CD14-positive monocyte (primary cell): Measurements from ENCODE around the gene SUGCT. TPM values are rescaled to one million over a fixed set of nuclear protein-coding genes. Genes with fewer than 3 reads are reported as not detected.

Experiments used
- DNase-seq, 3 donors: peaks; one replicate each; pipeline ENCODE4 v3.0.0-alpha.2; 2011 to 2022
- H2AFZ ChIP-seq: 2 replicates; pipeline ENCODE4 v1.6.0; 2012; ENCODE audit warnings: mild to moderate bottlenecking, low read depth, low read length, inconsistent platforms; ENCODE audit not compliant: insufficient read depth, poor library complexity, severe bottlenecking
- H3K27ac ChIP-seq, 2 donors: 1 replicate in 1 of 2; 2 replicates in 1 of 2; pipeline ENCODE4 v1.5.1; 2012 to 2013; ENCODE audit warnings: low read length in 2 of 2, control low read depth in 1 of 2, inconsistent platforms in 1 of 2, low read depth in 1 of 2, mild to moderate bottlenecking in 1 of 2
- H3K27me3 ChIP-seq, 2 donors: one replicate each; pipeline versions ENCODE4 v1.6.0 to v1.6.1; 2011 to 2013; ENCODE audit warnings: low read length in 2 of 2; ENCODE audit not compliant: control insufficient read depth in 2 of 2, insufficient read depth in 2 of 2
- H3K36me3 ChIP-seq, 2 donors: replicated peaks in 1 of 2; 1 replicate in 1 of 2; 2 replicates in 1 of 2; pipeline versions ENCODE4 v1.5.1 to v1.6.1; 2012 to 2013; ENCODE audit warnings: low read length in 2 of 2, control low read depth in 1 of 2, inconsistent platforms in 1 of 2, mild to moderate bottlenecking in 1 of 2; ENCODE audit not compliant: insufficient read depth in 2 of 2, control insufficient read depth in 1 of 2
- H3K4me1 ChIP-seq, 2 donors: 1 replicate in 1 of 2; 2 replicates in 1 of 2; pipeline versions ENCODE4 v1.5.1 to v1.6.1; 2012 to 2013; ENCODE audit warnings: low read length in 2 of 2, control low read depth in 1 of 2, inconsistent platforms in 1 of 2, mild to moderate bottlenecking in 1 of 2, moderate library complexity in 1 of 2; ENCODE audit not compliant: insufficient read depth in 2 of 2, control insufficient read depth in 1 of 2
- H3K4me2 ChIP-seq: replicated peaks from 2 replicates; pipeline ENCODE3; 2012; ENCODE audit warnings: low read length, moderate library complexity, mild to moderate bottlenecking; ENCODE audit not compliant: poor library complexity, severe bottlenecking; ENCODE audit errors: extremely low read depth
- H3K4me3 ChIP-seq, 3 experiments: fragments of 200-600 bp in 1 of 3; sonication (generic) in 1 of 3; replicated peaks in 1 of 3; 1 replicate in 2 of 3; 2 replicates in 1 of 3; pipeline ENCODE4 v1.5.1; 2011 to 2013; ENCODE audit warnings: low read length in 3 of 3, mild to moderate bottlenecking in 3 of 3, control low read depth in 2 of 3, low read depth in 2 of 3, inconsistent platforms in 1 of 3, moderate library complexity in 1 of 3
- H3K79me2 ChIP-seq: 2 replicates; pipeline ENCODE4 v1.6.0; 2012; ENCODE audit warnings: mild to moderate bottlenecking, control low read depth, inconsistent platforms, low read length, moderate library complexity; ENCODE audit not compliant: insufficient read depth
- H3K9ac ChIP-seq: 2 replicates; pipeline ENCODE4 v1.6.0; 2017; ENCODE audit warnings: low read length, mild to moderate bottlenecking; ENCODE audit not compliant: insufficient read depth, poor library complexity, severe bottlenecking
- H3K9me3 ChIP-seq, 2 donors: replicated peaks in 1 of 2; 1 replicate in 1 of 2; 2 replicates in 1 of 2; pipeline versions ENCODE4 v1.5.1 to v1.6.1; 2012 to 2013; ENCODE audit warnings: low read length in 2 of 2, control low read depth in 1 of 2; ENCODE audit not compliant: control insufficient read depth in 1 of 2, insufficient read depth in 1 of 2
- H4K20me1 ChIP-seq: 2 replicates; pipeline ENCODE4 v1.6.0; 2012; ENCODE audit warnings: mild to moderate bottlenecking, low read length, control low read depth, moderate library complexity; ENCODE audit not compliant: insufficient read depth
- H3K27ac Mint-ChIP-seq, 7 donors: one replicate each; pipeline ENCODE4 v1.8.0; 2020; ENCODE audit warnings: mild to moderate bottlenecking in 7 of 7, mixed read lengths in 7 of 7, moderate library complexity in 6 of 7, inconsistent platforms in 2 of 7
- H3K27me3 Mint-ChIP-seq, 3 donors: one replicate each; pipeline ENCODE4 v1.8.0; 2021 to 2022; ENCODE audit warnings: low read depth in 3 of 3, mild to moderate bottlenecking in 3 of 3, mixed read lengths in 3 of 3, moderate library complexity in 3 of 3, inconsistent platforms in 1 of 3
- H3K36me3 Mint-ChIP-seq, 2 donors: one replicate each; pipeline ENCODE4 v1.8.0; 2020; ENCODE audit warnings: mixed read lengths in 2 of 2, inconsistent platforms in 1 of 2, mild to moderate bottlenecking in 1 of 2
- H3K4me1 Mint-ChIP-seq: one replicate; pipeline ENCODE4 v1.8.0; 2020; ENCODE audit warnings: mild to moderate bottlenecking, mixed read lengths
- H3K4me3 Mint-ChIP-seq, 2 donors: one replicate each; pipeline ENCODE4 v1.8.0; 2020; ENCODE audit warnings: mild to moderate bottlenecking in 2 of 2, mixed read lengths in 2 of 2, moderate library complexity in 1 of 2
- H3K9me3 Mint-ChIP-seq, 7 donors: one replicate each; pipeline ENCODE4 v1.8.0; 2020 to 2022; ENCODE audit warnings: mixed read lengths in 7 of 7, mild to moderate bottlenecking in 6 of 7, moderate library complexity in 6 of 7, inconsistent platforms in 2 of 7
- CTCF ChIP-seq: fragments of 200-600 bp; IDR thresholded peaks from one replicate; pipeline ENCODE4 v1.8.0; 2022; ENCODE audit warnings: antibody characterized with exemption, mild to moderate bottlenecking
- WGBS: methylation state at CpG from one replicate; pipeline ENCODE4 v1.1.5; 2013; ENCODE audit warnings: missing lambda C conversion rate; ENCODE audit not compliant: insufficient coverage; 5-methylcytosine and 5-hydroxymethylcytosine counted together
- intact Hi-C, 2 donors: fragments of 100-400 bp; cut with micrococcal nuclease; formaldehyde crosslinking; loops; one replicate each; pipeline versions ENCODE4 v1.15.0 to v1.15.1; 2023
- polyA plus RNA-seq, 3 donors: library from polyadenylated mRNA; depleted of rRNA in 1 of 3; unstranded in 2 of 3; stranded (reverse) in 1 of 3; fragments of 300-500 nt in 2 of 3; fragments of >200 nt in 1 of 3; fragmentation: Illumina TruSeq in 2 of 3; gene quantifications; 1 replicate in 2 of 3; 2 replicates in 1 of 3; pipeline ENCODE4 v1.2.3, GENCODE V29; 2012 to 2021

SUGCT gene
- polyA plus RNA-seq, 3 donors: not detected

- Histone ChIP-seq H3K27ac (no peak overlapping the region), H2AFZ (no peak overlapping the region), H4K20me1 (no peaks in the 10 kb centered on the region), H3K79me2 (no peaks in the 10 kb centered on the region), H3K36me3 (no peaks in the 10 kb centered on the region), H3K4me2 (no peak overlapping the region), H3K27me3 (no peaks in the 10 kb centered on the region), H3K9me3 (no peaks in the 10 kb centered on the region), H3K4me1 (no peaks in the 10 kb centered on the region), H3K9ac (no peak overlapping the region), H3K4me3 (no peak overlapping the region)
- no CpG with 5 or more reads among the region's 4 CpGs for WGBS
- Mint-ChIP-seq H3K4me3 (no peak overlapping the region), H3K9me3 (peaks cover 0 to 4% (median 0%) of the 10 kb centered on the region in 7 donors), H3K27ac (no peak overlapping the region), H3K27me3 (peaks cover 0 to 3% (median 0%) of the 10 kb centered on the region in 3 donors), H3K4me1 (no peaks in the 10 kb centered on the region), H3K36me3 (no peaks in the 10 kb centered on the region)
- no peak for TF ChIP-seq CTCF
- no peak for DNase-seq
- intact Hi-C loops: no loop called here
Observed at GRCh38 chr7:40610461-40610860, 475.7 kb downstream of the SUGCT start.

GRCh38 chr7:40611095-40611871 is 476.5 kb downstream of the SUGCT start:
- H3K27me3 ChIP-seq: no peaks in the 10 kb centered on the region
- no peak for DNase-seq
- H3K4me1 ChIP-seq: no peaks in the 10 kb centered on the region
- TF ChIP-seq CTCF: no peak
- H3K9ac ChIP-seq: no peak overlapping the region
- Mint-ChIP-seq H3K27me3 (no peaks in the 10 kb centered on the region), H3K4me3 (no peak overlapping the region), H3K4me1 (no peaks in the 10 kb centered on the region), H3K27ac (no peak overlapping the region), H3K36me3 (no peaks in the 10 kb centered on the region), H3K9me3 (peaks cover 0 to 6% (median 0%) of the 10 kb centered on the region in 7 donors)
- intact Hi-C loops: no loop called here
- no peak overlapping the region for H2AFZ ChIP-seq
- H4K20me1 ChIP-seq: no peaks in the 10 kb centered on the region
- H3K9me3 ChIP-seq: no peaks in the 10 kb centered on the region
- H3K79me2 ChIP-seq: no peaks in the 10 kb centered on the region
- no CpG with 5 or more reads among the region's 2 CpGs for WGBS
- H3K27ac ChIP-seq: no peak overlapping the region
- no peak overlapping the region for H3K4me3 ChIP-seq
- no peaks in the 10 kb centered on the region for H3K36me3 ChIP-seq
- no peak overlapping the region for H3K4me2 ChIP-seq
